Prostate gland (tissue), 2 donors: ENCODE measurements around the gene ERMAP.

Experiments used
- POLR2A ChIP-seq: fragments of 450-650 bp; IDR thresholded peaks from one replicate; pipeline ENCODE4 v1.6.1; 2016; ENCODE audit warnings: antibody characterized with exemption, mild to moderate bottlenecking
- TF ChIP-seq, protein P1 (sequence below), 4 experiments: fragments of 200-600 bp in 2 of 4; fragments of 450-650 bp in 2 of 4; sonication (generic) in 2 of 4; IDR thresholded peaks; 1 replicate in 3 of 4; 2 replicates in 1 of 4; pipeline ENCODE4 v1.5.1; 2016 to 2019; ENCODE audit warnings: antibody characterized with exemption in 4 of 4, mild to moderate bottlenecking in 2 of 4, moderate library complexity in 2 of 4

GRCh38 chr1:42820813-42821212 is 3.9 kb downstream of the ERMAP start:
- no peak for TF ChIP-seq POLR2A
- TF ChIP-seq, protein P1, sequence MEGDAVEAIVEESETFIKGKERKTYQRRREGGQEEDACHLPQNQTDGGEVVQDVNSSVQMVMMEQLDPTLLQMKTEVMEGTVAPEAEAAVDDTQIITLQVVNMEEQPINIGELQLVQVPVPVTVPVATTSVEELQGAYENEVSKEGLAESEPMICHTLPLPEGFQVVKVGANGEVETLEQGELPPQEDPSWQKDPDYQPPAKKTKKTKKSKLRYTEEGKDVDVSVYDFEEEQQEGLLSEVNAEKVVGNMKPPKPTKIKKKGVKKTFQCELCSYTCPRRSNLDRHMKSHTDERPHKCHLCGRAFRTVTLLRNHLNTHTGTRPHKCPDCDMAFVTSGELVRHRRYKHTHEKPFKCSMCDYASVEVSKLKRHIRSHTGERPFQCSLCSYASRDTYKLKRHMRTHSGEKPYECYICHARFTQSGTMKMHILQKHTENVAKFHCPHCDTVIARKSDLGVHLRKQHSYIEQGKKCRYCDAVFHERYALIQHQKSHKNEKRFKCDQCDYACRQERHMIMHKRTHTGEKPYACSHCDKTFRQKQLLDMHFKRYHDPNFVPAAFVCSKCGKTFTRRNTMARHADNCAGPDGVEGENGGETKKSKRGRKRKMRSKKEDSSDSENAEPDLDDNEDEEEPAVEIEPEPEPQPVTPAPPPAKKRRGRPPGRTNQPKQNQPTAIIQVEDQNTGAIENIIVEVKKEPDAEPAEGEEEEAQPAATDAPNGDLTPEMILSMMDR (IDR thresholded peaks at IDR 0.05), result no peak
